Cardiac muscle cell (in vitro differentiated cells and primary cell): Measurements from ENCODE around the gene CHCHD1. TPM values are rescaled to one million over a fixed set of nuclear protein-coding genes. Genes with fewer than 3 reads are reported as not detected.
A peak's percentile ranks its signal among the peaks of the same experiment; 100 is the strongest.

ENCODE experiments used
- DNase-seq, 2 donors: peaks; one replicate each; pipeline versions ENCODE4 v3.0.0 to v3.0.0-alpha.2; 2010 to 2017; ENCODE audit warnings: low read depth in 1 of 2, low spot score in 1 of 2
- H3K27ac ChIP-seq: fragments of 200-600 bp; sonication (generic); 2 replicates; pipeline ENCODE4 v1.5.1; 2016
- H3K27me3 ChIP-seq: fragments of 200-600 bp; sonication (generic); 2 replicates; pipeline ENCODE4 v1.6.0; 2016; ENCODE audit warnings: control low read depth
- H3K36me3 ChIP-seq: fragments of 200-600 bp; sonication (generic); 2 replicates; pipeline ENCODE4 v1.5.1; 2016; ENCODE audit warnings: control low read depth
- H3K4me1 ChIP-seq: fragments of 200-600 bp; sonication (generic); 2 replicates; pipeline ENCODE4 v1.8.1; 2017; ENCODE audit warnings: low read depth, mild to moderate bottlenecking, mixed run types
- H3K4me3 ChIP-seq: fragments of 200-600 bp; sonication (generic); 2 replicates; pipeline ENCODE4 v1.5.1; 2016; ENCODE audit warnings: mild to moderate bottlenecking
- H3K9me3 ChIP-seq: fragments of 200-600 bp; sonication (generic); 2 replicates; pipeline ENCODE4 v1.5.1; 2017; ENCODE audit warnings: low read depth, mild to moderate bottlenecking, control low read depth
- CTCF ChIP-seq: IDR thresholded peaks from 2 replicates; pipeline ENCODE4 v1.5.1; 2012; ENCODE audit warnings: low read depth, mild to moderate bottlenecking, low read length
- polyA plus RNA-seq: library from polyadenylated mRNA; unstranded; fragments of >200 nt; fragmentation: Nextera tagmentation; extraction: Ambion mirVana; gene quantifications from 2 replicates; pipeline ENCODE4 v1.2.1, GENCODE V29; 2016
- total RNA-seq: library from RNA; depleted of rRNA; stranded (reverse); fragments of >200 nt; gene quantifications from 2 replicates; pipeline ENCODE4 v1.2.3, GENCODE V29; 2016

CHCHD1 gene
- total and polyA plus RNA-seq, 2 experiments from 2014 or later: 42.5 to 83.2 TPM

- no peaks in the 10 kb centered on the region for H3K27me3 ChIP-seq
- H3K4me1 ChIP-seq: peaks cover 9% of the 10 kb centered on the region
- H3K27ac ChIP-seq: peak overlapping the region; percentile 90
- peak; percentile 82 to 87 for DNase-seq
- TF ChIP-seq CTCF: peak; percentile 16
- H3K9me3 ChIP-seq: no peaks in the 10 kb centered on the region
- peaks cover 35% of the 10 kb centered on the region for H3K36me3 ChIP-seq
- H3K4me3 ChIP-seq: peak overlapping the region; percentile 77
Measured at GRCh38 chr10:73772281-73773151, 9.3 kb upstream of the CHCHD1 start.

GRCh38 chr10:73773152-73773879 is 8.5 kb upstream of the CHCHD1 start:
- H3K36me3 ChIP-seq: peaks cover 28% of the 10 kb centered on the region
- TF ChIP-seq CTCF: no peak
- H3K4me1 ChIP-seq: peaks cover 9% of the 10 kb centered on the region
- H3K27me3 ChIP-seq: no peaks in the 10 kb centered on the region
- no peaks in the 10 kb centered on the region for H3K9me3 ChIP-seq
- H3K4me3 ChIP-seq: peak overlapping the region; percentile 77
- peak in 1 of 2 donors; percentile 9 for DNase-seq
- H3K27ac ChIP-seq: peak overlapping the region; percentile 90

GRCh38 chr10:73774637-73775036 is 7.2 kb upstream of the CHCHD1 start:
- Histone ChIP-seq H3K9me3 (no peaks in the 10 kb centered on the region), H3K4me1 (peaks cover 9% of the 10 kb centered on the region), H3K4me3 (peak overlapping the region; percentile 77), H3K27ac (peak overlapping the region; percentile 40), H3K36me3 (peaks cover 24% of the 10 kb centered on the region), H3K27me3 (no peaks in the 10 kb centered on the region)
- peak; percentile 56 to 64 for DNase-seq
- TF ChIP-seq CTCF: no peak

- peaks cover 13% of the 10 kb centered on the region for H3K4me1 ChIP-seq
- H3K36me3 ChIP-seq: peaks cover 18% of the 10 kb centered on the region
- no peaks in the 10 kb centered on the region for H3K9me3 ChIP-seq
- H3K27me3 ChIP-seq: no peaks in the 10 kb centered on the region
- TF ChIP-seq CTCF: no peak
- H3K4me3 ChIP-seq: no peak overlapping the region
- DNase-seq: no peak
- no peak overlapping the region for H3K27ac ChIP-seq
Measured at GRCh38 chr10:73779018-73779417, 2.8 kb upstream of the CHCHD1 start.

GRCh38 chr10:73779539-73780197 is 2.2 kb upstream of the CHCHD1 start:
- no peaks in the 10 kb centered on the region for H3K9me3 ChIP-seq
- H3K27ac ChIP-seq: no peak overlapping the region
- TF ChIP-seq CTCF: no peak
- no peak overlapping the region for H3K4me3 ChIP-seq
- peaks cover 13% of the 10 kb centered on the region for H3K4me1 ChIP-seq
- H3K36me3 ChIP-seq: peaks cover 18% of the 10 kb centered on the region
- DNase-seq: no peak
- H3K27me3 ChIP-seq: no peaks in the 10 kb centered on the region
